SJCRH30 (cell line): ENCODE results near the gene ABHD17A. TPM values are rescaled to one million over a fixed set of nuclear protein-coding genes. Genes with fewer than 3 reads are reported as not detected.

Experiments
- DNase-seq, 2 experiments: peaks; one replicate each; pipeline ENCODE4 v3.0.0-alpha.2; 2015 to 2020
- H3K27ac ChIP-seq: fragments of 250-450 bp; sonication (Bioruptor Pico); 2 replicates; pipeline ENCODE4 v1.5.1; 2020; ENCODE audit warnings: mild to moderate bottlenecking, moderate library complexity
- H3K27me3 ChIP-seq: fragments of 250-450 bp; sonication (Bioruptor Pico); 2 replicates; pipeline ENCODE4 v1.5.1; 2020; ENCODE audit warnings: mild to moderate bottlenecking, moderate library complexity
- H3K36me3 ChIP-seq: fragments of 250-450 bp; sonication (Bioruptor Pico); 2 replicates; pipeline ENCODE4 v1.5.1; 2020; ENCODE audit warnings: mild to moderate bottlenecking, moderate library complexity
- H3K4me1 ChIP-seq: fragments of 250-450 bp; sonication (Bioruptor Pico); 2 replicates; pipeline ENCODE4 v1.5.1; 2020; ENCODE audit warnings: mild to moderate bottlenecking, moderate library complexity
- H3K4me3 ChIP-seq: fragments of 250-450 bp; sonication (Bioruptor Pico); 2 replicates; pipeline ENCODE4 v1.5.1; 2020; ENCODE audit warnings: mild to moderate bottlenecking, moderate library complexity
- H3K9me3 ChIP-seq: fragments of 250-450 bp; sonication (Bioruptor Pico); replicated peaks from 2 replicates; pipeline ENCODE4 v1.5.1; 2020; ENCODE audit warnings: mild to moderate bottlenecking, moderate library complexity
- total RNA-seq: library from RNA; depleted of rRNA; stranded (reverse); fragments of >200 nt; shearing (Covaris generic); gene quantifications from 2 replicates; pipeline ENCODE4 v1.2.3, GENCODE V29; 2014

ABHD17A gene
- total RNA-seq, 1 experiment from 2014 or later: 39.2 TPM

DNA sequence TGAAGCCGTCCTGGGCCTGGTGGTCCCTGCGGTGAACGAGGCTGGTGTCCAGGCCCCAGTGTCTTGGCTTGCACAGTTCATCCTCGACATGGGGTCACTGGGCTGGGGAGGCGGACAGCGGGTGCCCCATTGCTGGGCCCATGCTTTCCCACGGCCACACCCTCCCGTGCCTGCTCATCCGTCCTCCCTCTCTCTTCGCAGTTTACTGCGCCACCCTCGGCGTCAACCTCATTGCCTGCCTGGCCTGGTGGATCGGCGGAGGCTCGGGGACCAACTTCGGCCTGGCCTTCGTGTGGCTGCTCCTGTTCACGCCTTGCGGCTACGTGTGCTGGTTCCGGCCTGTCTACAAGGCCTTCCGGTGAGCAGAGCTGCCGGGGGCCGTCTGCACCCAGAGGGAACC, 32.6 kb upstream of the ABHD17A start:
- Histone ChIP-seq H3K36me3 (peaks cover 11% of the 10 kb centered on the region), H3K27me3 (no peaks in the 10 kb centered on the region), H3K4me3 (no peak overlapping the region), H3K4me1 (no peaks in the 10 kb centered on the region), H3K9me3 (no peaks in the 10 kb centered on the region), H3K27ac (no peak overlapping the region)
- no peak for DNase-seq

DNA sequence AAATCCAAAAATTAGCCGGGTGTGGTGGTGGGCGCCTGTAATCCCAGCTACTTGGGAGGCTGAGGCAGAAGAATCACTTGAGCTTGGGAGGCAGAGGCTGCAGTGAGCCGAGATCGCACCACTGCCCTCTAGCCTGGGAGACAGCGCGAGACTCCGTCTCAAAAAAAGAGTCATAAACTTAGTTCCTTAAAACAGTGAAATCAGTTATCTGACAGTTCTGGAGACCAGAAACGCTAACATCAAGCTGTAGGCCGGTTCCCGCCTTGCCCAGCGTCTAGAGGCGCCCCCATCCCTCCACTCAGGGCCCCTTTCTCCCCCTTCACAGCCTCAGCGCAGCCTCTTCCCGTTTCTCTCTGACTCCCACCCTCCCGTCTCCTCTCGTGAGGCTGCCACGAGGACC, 31.9 kb upstream of the ABHD17A start:
- H3K4me3 ChIP-seq: no peak overlapping the region
- no peaks in the 10 kb centered on the region for H3K27me3 ChIP-seq
- H3K9me3 ChIP-seq: no peaks in the 10 kb centered on the region
- peaks cover 6% of the 10 kb centered on the region; the same call in 1 of the 2 replicates for H3K36me3 ChIP-seq
- H3K4me1 ChIP-seq: no peaks in the 10 kb centered on the region
- DNase-seq: no peak
- H3K27ac ChIP-seq: no peak overlapping the region

GRCh38 chr19:1914826-1915341, 29.6 kb upstream of the ABHD17A start:
- Histone ChIP-seq H3K4me3 (no peak overlapping the region), H3K4me1 (peaks cover 4% of the 10 kb centered on the region; the same call in 1 of the 2 replicates), H3K27me3 (no peaks in the 10 kb centered on the region), H3K36me3 (peaks cover 14% of the 10 kb centered on the region), H3K27ac (no peak overlapping the region), H3K9me3 (no peaks in the 10 kb centered on the region)
- DNase-seq: no peak

- Histone ChIP-seq H3K36me3 (peaks cover 14% of the 10 kb centered on the region), H3K4me1 (peaks cover 10% of the 10 kb centered on the region; the same call in 1 of the 2 replicates), H3K4me3 (no peak overlapping the region), H3K9me3 (no peaks in the 10 kb centered on the region), H3K27me3 (no peaks in the 10 kb centered on the region), H3K27ac (no peak overlapping the region)
- no peak for DNase-seq
Measured at GRCh38 chr19:1913781-1914577, 28.7 kb upstream of the ABHD17A start.

DNA sequence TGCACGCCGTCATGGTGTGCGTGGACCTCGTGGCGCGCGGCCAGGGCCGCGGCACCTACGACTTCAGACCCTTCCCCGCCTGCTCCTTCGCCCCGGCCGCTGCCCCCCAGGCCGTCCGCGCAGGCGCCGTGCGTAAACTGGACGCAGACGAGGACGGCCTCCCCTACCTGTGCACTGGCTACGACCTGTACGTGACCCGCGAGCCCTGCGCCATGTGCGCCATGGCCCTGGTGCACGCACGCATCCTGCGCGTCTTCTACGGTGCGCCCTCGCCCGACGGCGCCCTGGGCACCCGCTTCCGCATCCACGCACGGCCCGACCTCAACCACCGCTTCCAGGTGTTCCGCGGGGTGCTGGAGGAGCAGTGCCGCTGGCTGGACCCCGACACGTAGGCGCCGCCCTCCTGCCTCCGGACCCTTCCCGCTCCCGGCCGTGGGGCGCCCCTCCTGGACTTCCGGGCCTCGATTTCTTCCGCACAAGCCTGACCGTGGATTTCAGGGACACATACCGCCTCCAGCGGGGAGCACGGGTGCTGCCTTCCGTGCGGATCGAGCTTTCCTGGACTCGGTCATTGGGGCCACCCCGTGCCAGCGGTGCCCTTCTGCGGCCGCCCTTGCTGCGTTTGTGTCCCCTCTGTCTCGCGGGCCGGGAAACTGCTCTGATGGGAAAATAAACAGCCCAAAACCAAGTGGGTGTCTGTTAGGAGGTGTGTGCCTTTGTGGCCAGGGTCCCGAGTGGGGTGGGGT, 27.6 kb upstream of the ABHD17A start:
- peaks cover 14% of the 10 kb centered on the region for H3K4me1 ChIP-seq
- H3K36me3 ChIP-seq: peaks cover 14% of the 10 kb centered on the region
- no peak overlapping the region for H3K4me3 ChIP-seq
- no peaks in the 10 kb centered on the region for H3K9me3 ChIP-seq
- H3K27ac ChIP-seq: no peak overlapping the region
- H3K27me3 ChIP-seq: no peaks in the 10 kb centered on the region
- DNase-seq: no peak

- Histone ChIP-seq H3K9me3 (no peaks in the 10 kb centered on the region), H3K4me1 (peaks cover 14% of the 10 kb centered on the region), H3K27me3 (no peaks in the 10 kb centered on the region), H3K27ac (no peak overlapping the region), H3K4me3 (no peak overlapping the region), H3K36me3 (peaks cover 14% of the 10 kb centered on the region)
- no peak for DNase-seq
Measured at GRCh38 chr19:1911995-1912394, 26.7 kb upstream of the ABHD17A start.

DNA sequence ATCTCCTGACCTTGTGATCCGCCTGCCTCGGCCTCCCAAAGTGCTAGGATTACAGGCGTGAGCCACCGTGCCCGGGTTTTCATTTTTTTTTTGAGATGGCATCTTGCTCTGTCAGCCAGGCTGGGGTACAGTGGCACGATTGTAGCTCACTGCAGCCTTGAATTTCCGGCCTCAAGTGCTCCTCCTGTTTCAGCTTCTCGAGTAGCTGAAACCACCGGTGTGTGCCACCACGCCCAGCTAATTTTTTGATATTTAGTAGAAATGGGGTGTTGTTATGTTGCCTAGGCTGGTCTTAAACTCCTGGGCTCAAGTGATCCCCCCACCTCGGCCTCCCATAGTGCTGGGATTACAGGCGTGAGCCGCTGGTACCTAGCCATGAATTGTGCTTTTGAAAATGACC, 25.8 kb upstream of the ABHD17A start:
- peaks cover 14% of the 10 kb centered on the region for H3K36me3 ChIP-seq
- no peak overlapping the region for H3K4me3 ChIP-seq
- no peak overlapping the region for H3K27ac ChIP-seq
- DNase-seq: no peak
- H3K9me3 ChIP-seq: no peaks in the 10 kb centered on the region
- peaks cover 14% of the 10 kb centered on the region for H3K4me1 ChIP-seq
- no peaks in the 10 kb centered on the region for H3K27me3 ChIP-seq

GRCh38 chr19:1910177-1910576, 24.9 kb upstream of the ABHD17A start:
- Histone ChIP-seq H3K4me3 (no peak overlapping the region), H3K27ac (peak overlapping the region; percentile 20; the same call in 1 of the 2 replicates), H3K9me3 (no peaks in the 10 kb centered on the region), H3K4me1 (peaks cover 14% of the 10 kb centered on the region), H3K36me3 (peaks cover 14% of the 10 kb centered on the region), H3K27me3 (no peaks in the 10 kb centered on the region)
- DNase-seq: no peak

- Histone ChIP-seq H3K9me3 (no peaks in the 10 kb centered on the region), H3K27me3 (no peaks in the 10 kb centered on the region), H3K27ac (peak overlapping the region; percentile 20; the same call in 1 of the 2 replicates), H3K36me3 (peaks cover 14% of the 10 kb centered on the region), H3K4me3 (no peak overlapping the region), H3K4me1 (peaks cover 14% of the 10 kb centered on the region)
- no peak for DNase-seq
Measured at GRCh38 chr19:1909761-1910080, 24.4 kb upstream of the ABHD17A start.

DNA sequence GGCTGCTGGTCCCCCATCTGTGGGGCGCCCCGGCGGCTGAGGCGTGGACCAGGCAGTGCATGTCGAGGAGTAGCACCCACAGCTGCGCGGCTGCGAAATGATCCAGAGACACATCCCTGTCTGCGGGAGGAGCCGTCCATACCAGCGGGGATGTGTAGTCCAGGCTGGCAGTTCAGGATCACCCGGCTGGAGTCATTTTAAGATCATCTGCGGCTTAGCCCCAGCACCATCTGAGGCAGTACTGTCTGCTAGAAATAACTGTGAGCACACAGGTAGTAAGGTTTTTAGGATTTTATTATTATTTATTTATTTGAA, 23.0 kb upstream of the ABHD17A start:
- Histone ChIP-seq H3K4me1 (peaks cover 14% of the 10 kb centered on the region), H3K36me3 (peaks cover 13% of the 10 kb centered on the region), H3K9me3 (no peaks in the 10 kb centered on the region), H3K27ac (peak overlapping the region; percentile 23; the same call in 1 of the 2 replicates), H3K27me3 (no peaks in the 10 kb centered on the region), H3K4me3 (no peak overlapping the region)
- no peak for DNase-seq

DNA sequence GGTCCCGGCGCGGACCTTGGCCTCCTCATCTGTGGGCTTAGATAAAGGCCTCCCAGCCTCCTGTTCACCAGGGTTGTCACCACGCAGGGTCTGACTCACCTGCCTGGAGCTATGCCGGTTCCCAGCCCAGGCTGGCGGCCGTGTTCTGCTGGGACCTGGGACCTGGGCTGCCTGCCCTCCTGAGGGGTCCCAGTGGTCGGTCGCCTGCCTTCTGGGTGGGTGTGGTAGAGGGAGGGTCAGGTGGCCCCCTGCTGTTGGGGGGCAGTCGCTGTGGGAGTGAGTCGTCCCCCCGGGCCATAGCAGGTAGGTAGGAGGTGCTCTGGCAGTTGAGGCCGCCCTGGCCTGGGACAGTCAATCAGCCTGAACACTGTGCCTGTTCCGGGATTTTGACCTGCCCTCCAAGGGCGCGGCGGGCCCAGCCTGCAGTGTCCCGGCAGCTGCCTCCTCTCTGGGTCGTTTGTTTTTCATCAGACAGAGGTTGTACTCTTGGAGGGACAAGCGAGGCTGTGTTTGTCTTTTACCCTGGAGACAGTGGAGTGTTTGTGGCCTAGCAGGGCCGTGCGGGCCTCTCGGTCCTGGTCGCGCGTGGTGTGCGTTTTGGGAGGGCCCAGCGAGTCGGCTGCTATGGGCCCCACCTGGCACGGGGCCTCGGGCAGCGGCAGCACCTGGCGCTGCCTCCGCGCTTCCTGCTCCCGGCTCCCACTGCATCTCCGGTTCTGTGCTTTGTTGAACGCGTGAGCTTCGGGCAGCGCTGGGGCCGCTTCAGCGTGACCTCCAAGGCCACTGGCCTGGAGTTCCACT, 22.5 kb upstream of the ABHD17A start:
- H3K27me3 ChIP-seq: no peaks in the 10 kb centered on the region
- peak; percentile 31 to 49 for DNase-seq
- H3K36me3 ChIP-seq: peaks cover 9% of the 10 kb centered on the region; the same call in 1 of the 2 replicates
- H3K9me3 ChIP-seq: no peaks in the 10 kb centered on the region
- no peak overlapping the region for H3K4me3 ChIP-seq
- H3K27ac ChIP-seq: peak overlapping the region; percentile 23; the same call in 1 of the 2 replicates
- H3K4me1 ChIP-seq: peaks cover 14% of the 10 kb centered on the region

- DNase-seq: no peak
- H3K9me3 ChIP-seq: no peaks in the 10 kb centered on the region
- peaks cover 8% of the 10 kb centered on the region; the same call in 1 of the 2 replicates for H3K36me3 ChIP-seq
- no peak overlapping the region for H3K4me3 ChIP-seq
- no peak overlapping the region for H3K27ac ChIP-seq
- peaks cover 14% of the 10 kb centered on the region for H3K4me1 ChIP-seq
- H3K27me3 ChIP-seq: no peaks in the 10 kb centered on the region
Measured at GRCh38 chr19:1906985-1907562, 21.8 kb upstream of the ABHD17A start.

GRCh38 chr19:1905863-1906375, 20.6 kb upstream of the ABHD17A start:
- no peak for DNase-seq
- Histone ChIP-seq H3K27me3 (no peaks in the 10 kb centered on the region), H3K9me3 (no peaks in the 10 kb centered on the region), H3K27ac (peak overlapping the region; percentile 38), H3K4me3 (peak overlapping the region; percentile 71), H3K4me1 (peaks cover 14% of the 10 kb centered on the region), H3K36me3 (no peaks in the 10 kb centered on the region)
